ENCODE data around the gene KCNC2.

Gene KCNC2

GRCh38 chr12:75080582-75080981 lies 129.1 kb downstream of the KCNC2 start:
- H3K9me3 ChIP-seq = no peaks in the 10 kb centered on the region
- no peak overlapping the region for H3K4me3 ChIP-seq
- no peaks in the 10 kb centered on the region for H3K27me3 ChIP-seq (ENCODE audit: low read depth)
- DNase-seq (ENCODE audit: low spot score in 2 of 2) = no peak
- no peaks in the 10 kb centered on the region for H3K36me3 ChIP-seq (replicated peaks)
- H3K4me1 ChIP-seq = no peaks in the 10 kb centered on the region
- in situ Hi-C loops (cut with MboI; ENCODE audit: low sequenced_read_pairs) = no loop called here

GRCh38 chr12:75065482-75065881 lies 144.2 kb downstream of the KCNC2 start:
- H3K4me1 ChIP-seq = no peaks in the 10 kb centered on the region
- no peaks in the 10 kb centered on the region for H3K9me3 ChIP-seq
- no peak for DNase-seq (ENCODE audit: low spot score in 2 of 2)
- no peaks in the 10 kb centered on the region for H3K36me3 ChIP-seq (replicated peaks)
- no peak overlapping the region for H3K4me3 ChIP-seq
- in situ Hi-C loops (cut with MboI; ENCODE audit: low sequenced_read_pairs) = no loop called here
- no peaks in the 10 kb centered on the region for H3K27me3 ChIP-seq (ENCODE audit: low read depth)

GRCh38 chr12:75062691-75063090 lies 146.9 kb downstream of the KCNC2 start:
- in situ Hi-C loops (cut with MboI; ENCODE audit: low sequenced_read_pairs) = no loop called here
- no peaks in the 10 kb centered on the region for H3K9me3 ChIP-seq
- no peak for DNase-seq (ENCODE audit: low spot score in 2 of 2)

GRCh38 chr12:75058228-75058627 lies 151.4 kb downstream of the KCNC2 start:
- H3K27me3 ChIP-seq (ENCODE audit: low read depth) = no peaks in the 10 kb centered on the region
- no peak for DNase-seq (ENCODE audit: low spot score in 2 of 2)
- in situ Hi-C loops (cut with MboI; ENCODE audit: low sequenced_read_pairs) = no loop called here
- no peaks in the 10 kb centered on the region for H3K4me1 ChIP-seq
- H3K4me3 ChIP-seq = no peak overlapping the region
- no peaks in the 10 kb centered on the region for H3K9me3 ChIP-seq
- no peaks in the 10 kb centered on the region for H3K36me3 ChIP-seq (replicated peaks)

More at GRCh38 chr12:75062691-75063090, 146.9 kb downstream of the KCNC2 start:
- H3K36me3 ChIP-seq (replicated peaks) = no peaks in the 10 kb centered on the region
- no peaks in the 10 kb centered on the region for H3K4me1 ChIP-seq
- no peak overlapping the region for H3K4me3 ChIP-seq
- H3K27me3 ChIP-seq (ENCODE audit: low read depth) = no peaks in the 10 kb centered on the region

GRCh38 chr12:75048767-75049166 lies 160.9 kb downstream of the KCNC2 start:
- no peaks in the 10 kb centered on the region for H3K36me3 ChIP-seq (replicated peaks)
- H3K9me3 ChIP-seq = no peaks in the 10 kb centered on the region
- H3K4me1 ChIP-seq = no peaks in the 10 kb centered on the region
- in situ Hi-C loops (cut with MboI; ENCODE audit: low sequenced_read_pairs) = no loop called here
- H3K4me3 ChIP-seq = no peak overlapping the region
- no peak for DNase-seq (ENCODE audit: low spot score in 2 of 2)
- no peaks in the 10 kb centered on the region for H3K27me3 ChIP-seq (ENCODE audit: low read depth)

GRCh38 chr12:75047885-75048525 lies 161.6 kb downstream of the KCNC2 start:
- Histone ChIP-seq H3K9me3 (no peaks in the 10 kb centered on the region), H3K4me1 (no peaks in the 10 kb centered on the region), H3K27me3 (ENCODE audit: low read depth) (no peaks in the 10 kb centered on the region), H3K4me3 (no peak overlapping the region), H3K36me3 (replicated peaks) (no peaks in the 10 kb centered on the region)
- in situ Hi-C loops (cut with MboI; ENCODE audit: low sequenced_read_pairs) = no loop called here
- no peak for DNase-seq (ENCODE audit: low spot score in 2 of 2)

GRCh38 chr12:75042125-75042524 lies 167.5 kb downstream of the KCNC2 start:
- in situ Hi-C loops (cut with MboI; ENCODE audit: low sequenced_read_pairs) = no loop called here
- Histone ChIP-seq H3K27me3 (ENCODE audit: low read depth) (peaks cover 6% of the 10 kb centered on the region; the same call in 1 of the 2 replicates), H3K4me3 (no peak overlapping the region)

GRCh38 chr12:75041472-75041871 lies 168.2 kb downstream of the KCNC2 start:
- in situ Hi-C loops (cut with MboI; ENCODE audit: low sequenced_read_pairs) = no loop called here
- H3K9me3 ChIP-seq = no peaks in the 10 kb centered on the region
- no peak overlapping the region for H3K4me3 ChIP-seq
- DNase-seq (ENCODE audit: low spot score in 2 of 2) = no peak
- no peaks in the 10 kb centered on the region for H3K4me1 ChIP-seq
- H3K27me3 ChIP-seq (ENCODE audit: low read depth) = peaks cover 6% of the 10 kb centered on the region; the same call in 1 of the 2 replicates
- H3K36me3 ChIP-seq (replicated peaks) = no peaks in the 10 kb centered on the region

More at GRCh38 chr12:75042125-75042524, 167.5 kb downstream of the KCNC2 start:
- H3K9me3 ChIP-seq = no peaks in the 10 kb centered on the region
- H3K36me3 ChIP-seq (replicated peaks) = no peaks in the 10 kb centered on the region
- H3K4me1 ChIP-seq = no peaks in the 10 kb centered on the region
- no peak for DNase-seq (ENCODE audit: low spot score in 2 of 2)

- in situ Hi-C loops (cut with MboI; ENCODE audit: low sequenced_read_pairs) = no loop called here
- no peaks in the 10 kb centered on the region for H3K36me3 ChIP-seq (replicated peaks)
- no peak overlapping the region for H3K4me3 ChIP-seq
- H3K27me3 ChIP-seq (ENCODE audit: low read depth) = no peaks in the 10 kb centered on the region
- peaks cover 2% of the 10 kb centered on the region; the same call in 1 of the 2 replicates for H3K9me3 ChIP-seq
- no peak for DNase-seq (ENCODE audit: low spot score in 2 of 2)
- H3K4me1 ChIP-seq = no peaks in the 10 kb centered on the region
Observed at GRCh38 chr12:75020068-75020557, 189.5 kb downstream of the KCNC2 start.

- H3K4me1 ChIP-seq = no peaks in the 10 kb centered on the region
- in situ Hi-C loops (cut with MboI; ENCODE audit: low sequenced_read_pairs) = no loop called here
- no peak overlapping the region for H3K4me3 ChIP-seq
- H3K9me3 ChIP-seq = no peaks in the 10 kb centered on the region
- H3K36me3 ChIP-seq (replicated peaks) = no peaks in the 10 kb centered on the region
- no peaks in the 10 kb centered on the region for H3K27me3 ChIP-seq (ENCODE audit: low read depth)
- DNase-seq (ENCODE audit: low spot score in 2 of 2) = no peak
Observed at GRCh38 chr12:75011120-75011519, 198.5 kb downstream of the KCNC2 start.

- H3K36me3 ChIP-seq (replicated peaks) = no peaks in the 10 kb centered on the region
- no peaks in the 10 kb centered on the region for H3K27me3 ChIP-seq (ENCODE audit: low read depth)
- H3K9me3 ChIP-seq = no peaks in the 10 kb centered on the region
- H3K4me3 ChIP-seq = no peak overlapping the region
- in situ Hi-C loops (cut with MboI; ENCODE audit: low sequenced_read_pairs) = no loop called here
- no peak for DNase-seq (ENCODE audit: low spot score in 2 of 2)
- no peaks in the 10 kb centered on the region for H3K4me1 ChIP-seq
Observed at GRCh38 chr12:75007133-75007532, 202.5 kb downstream of the KCNC2 start.

- DNase-seq (ENCODE audit: low spot score in 2 of 2) = no peak
- in situ Hi-C loops (cut with MboI; ENCODE audit: low sequenced_read_pairs) = no loop called here
- Histone ChIP-seq H3K4me3 (no peak overlapping the region), H3K9me3 (no peaks in the 10 kb centered on the region), H3K4me1 (no peaks in the 10 kb centered on the region), H3K27me3 (ENCODE audit: low read depth) (no peaks in the 10 kb centered on the region), H3K36me3 (replicated peaks) (no peaks in the 10 kb centered on the region)
Observed at GRCh38 chr12:75000120-75000519, 209.5 kb downstream of the KCNC2 start.

- DNase-seq (ENCODE audit: low spot score in 2 of 2) = no peak
- in situ Hi-C loops (cut with MboI; ENCODE audit: low sequenced_read_pairs) = no loop called here
- Histone ChIP-seq H3K27me3 (ENCODE audit: low read depth) (no peaks in the 10 kb centered on the region), H3K9me3 (no peaks in the 10 kb centered on the region), H3K4me3 (no peak overlapping the region), H3K4me1 (no peaks in the 10 kb centered on the region), H3K36me3 (replicated peaks) (no peaks in the 10 kb centered on the region)
Observed at GRCh38 chr12:74999474-74999873, 210.2 kb downstream of the KCNC2 start.
